AG09319 (cell line): ENCODE measurements around the gene MEPE.

Experiments used
- DNase-seq: peaks from one replicate; pipeline ENCODE4 v3.0.0-alpha.2; 2010; ENCODE audit warnings: low read depth; ENCODE audit errors: extremely low read depth
- CTCF ChIP-seq: IDR thresholded peaks from 2 replicates; pipeline ENCODE4 v1.5.1; 2011; ENCODE audit warnings: low read depth, mild to moderate bottlenecking, inconsistent platforms, low read length, moderate library complexity

Gene MEPE

GRCh38 chr4:87823724-87824123 is 9.0 kb upstream of the MEPE start:
- no peak for DNase-seq
- no peak for TF ChIP-seq CTCF

GRCh38 chr4:87824352-87824751 is 8.4 kb upstream of the MEPE start:
- DNase-seq = no peak
- no peak for TF ChIP-seq CTCF

- TF ChIP-seq CTCF = no peak
- DNase-seq = no peak
Measured at GRCh38 chr4:87834401-87834800, 1.6 kb downstream of the MEPE start.

GRCh38 chr4:87835197-87835596 is 2.4 kb downstream of the MEPE start:
- DNase-seq = no peak
- TF ChIP-seq CTCF = no peak

- DNase-seq = no peak
- no peak for TF ChIP-seq CTCF
Measured at GRCh38 chr4:87835743-87836142, 3.0 kb downstream of the MEPE start.

- TF ChIP-seq CTCF = no peak; the same call in 1 of the 2 replicates
- no peak for DNase-seq
Measured at GRCh38 chr4:87838205-87838604, 5.4 kb downstream of the MEPE start.

- no peak for DNase-seq
- TF ChIP-seq CTCF = peak; percentile 73
Measured at GRCh38 chr4:87838890-87839591, 6.3 kb downstream of the MEPE start.
